Left forelimb (tissue), 1 donor: Measurements from ENCODE around the gene SLITRK4.

Experiments
- DNase-seq: peaks from one replicate; pipeline ENCODE4 v3.0.0-alpha.2; 2018; ENCODE audit warnings: low spot score

The SLITRK4 gene, protein sequence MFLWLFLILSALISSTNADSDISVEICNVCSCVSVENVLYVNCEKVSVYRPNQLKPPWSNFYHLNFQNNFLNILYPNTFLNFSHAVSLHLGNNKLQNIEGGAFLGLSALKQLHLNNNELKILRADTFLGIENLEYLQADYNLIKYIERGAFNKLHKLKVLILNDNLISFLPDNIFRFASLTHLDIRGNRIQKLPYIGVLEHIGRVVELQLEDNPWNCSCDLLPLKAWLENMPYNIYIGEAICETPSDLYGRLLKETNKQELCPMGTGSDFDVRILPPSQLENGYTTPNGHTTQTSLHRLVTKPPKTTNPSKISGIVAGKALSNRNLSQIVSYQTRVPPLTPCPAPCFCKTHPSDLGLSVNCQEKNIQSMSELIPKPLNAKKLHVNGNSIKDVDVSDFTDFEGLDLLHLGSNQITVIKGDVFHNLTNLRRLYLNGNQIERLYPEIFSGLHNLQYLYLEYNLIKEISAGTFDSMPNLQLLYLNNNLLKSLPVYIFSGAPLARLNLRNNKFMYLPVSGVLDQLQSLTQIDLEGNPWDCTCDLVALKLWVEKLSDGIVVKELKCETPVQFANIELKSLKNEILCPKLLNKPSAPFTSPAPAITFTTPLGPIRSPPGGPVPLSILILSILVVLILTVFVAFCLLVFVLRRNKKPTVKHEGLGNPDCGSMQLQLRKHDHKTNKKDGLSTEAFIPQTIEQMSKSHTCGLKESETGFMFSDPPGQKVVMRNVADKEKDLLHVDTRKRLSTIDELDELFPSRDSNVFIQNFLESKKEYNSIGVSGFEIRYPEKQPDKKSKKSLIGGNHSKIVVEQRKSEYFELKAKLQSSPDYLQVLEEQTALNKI

GRCh38 chrX:143635915-143636314 lies at the start of gene SLITRK4:
TSS of gene SLITRK4 (minus strand) at chrX:143636101. CDS start at chrX:143631108, 4,993 bp downstream.
- no peak for DNase-seq

DNA sequence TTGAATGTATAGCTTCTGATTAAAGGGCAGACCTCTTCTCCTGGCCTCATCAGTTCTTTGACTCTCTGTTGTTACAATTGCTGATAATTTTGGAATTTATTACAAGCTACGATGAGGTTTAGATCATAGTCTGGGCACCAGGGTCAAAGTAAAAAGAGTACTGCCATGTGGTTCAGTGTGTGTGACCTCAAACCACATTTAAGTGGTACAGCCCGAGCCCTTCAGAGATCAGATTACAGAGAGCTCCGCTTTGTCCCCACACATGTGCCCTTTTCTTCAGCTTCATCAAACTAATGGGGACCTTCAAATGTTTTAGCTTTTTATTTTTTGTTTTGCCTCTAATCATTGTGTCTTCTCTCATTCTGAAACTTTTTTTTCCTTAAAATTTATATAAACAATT lies 47.6 kb upstream of the SLITRK4 start:
- DNase-seq = no peak

DNA sequence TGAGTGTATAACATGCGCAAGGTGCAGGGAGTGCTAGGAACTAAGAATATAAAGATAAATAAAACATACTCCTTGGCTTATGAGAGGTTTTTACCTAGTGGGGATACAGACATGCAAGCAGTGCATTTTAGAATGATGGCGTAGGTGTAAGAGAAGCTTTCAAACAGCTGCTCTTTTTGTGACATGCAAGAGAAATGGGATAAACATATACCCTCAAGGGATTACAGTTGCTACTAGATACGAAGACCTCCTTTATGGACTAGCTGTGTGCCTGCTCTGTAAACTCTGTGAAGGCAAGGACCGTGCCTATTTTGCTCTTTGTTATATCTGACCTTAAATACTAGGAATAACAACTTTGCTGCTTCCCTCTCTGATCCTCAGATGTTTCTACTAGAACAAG lies 39.0 kb upstream of the SLITRK4 start:
- no peak for DNase-seq

DNA sequence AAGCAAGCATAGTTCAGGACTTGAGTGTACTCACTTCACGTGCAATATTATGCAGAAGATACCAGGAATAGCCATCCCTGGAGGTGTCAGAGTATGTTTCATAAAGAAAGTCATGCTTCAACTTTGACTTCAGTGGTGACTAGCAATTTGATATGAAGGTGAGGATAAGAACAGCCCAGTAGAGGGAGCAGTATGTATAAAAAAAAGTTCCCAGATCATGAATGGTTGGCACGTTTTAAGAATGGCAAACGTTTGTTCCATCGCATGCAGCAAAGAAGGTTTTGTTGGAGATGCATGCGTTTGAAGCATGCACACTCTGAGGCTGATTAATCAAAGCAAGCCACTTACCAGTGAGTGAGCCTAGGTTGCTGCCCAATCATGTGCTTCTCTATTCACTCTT lies 33.5 kb upstream of the SLITRK4 start:
- no peak for DNase-seq

GRCh38 chrX:143664302-143664701 lies 28.4 kb upstream of the SLITRK4 start:
- no peak for DNase-seq

DNA sequence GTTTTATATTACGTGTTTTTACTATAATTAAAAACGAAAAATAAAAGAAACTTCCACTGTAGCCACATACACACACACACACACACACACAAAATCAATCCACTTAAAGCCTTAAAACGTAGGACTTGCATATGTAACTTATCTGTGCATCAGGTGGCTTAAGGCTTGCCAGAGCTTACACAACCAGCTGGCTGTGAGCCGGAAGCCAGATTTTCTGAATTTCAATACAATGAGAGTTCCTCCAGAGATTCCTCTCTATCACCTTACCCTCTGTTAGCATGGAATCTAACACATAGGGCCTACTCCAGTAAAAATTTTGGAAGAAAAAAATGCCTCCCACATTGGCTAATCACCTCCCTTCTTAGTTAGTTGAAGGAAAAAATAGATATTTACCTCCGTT lies 27.9 kb upstream of the SLITRK4 start:
- no peak for DNase-seq

- DNase-seq = no peak
Observed at GRCh38 chrX:143661286-143661685, 25.4 kb upstream of the SLITRK4 start.

- no peak for DNase-seq
Observed at GRCh38 chrX:143648705-143649104, 12.8 kb upstream of the SLITRK4 start.

DNA sequence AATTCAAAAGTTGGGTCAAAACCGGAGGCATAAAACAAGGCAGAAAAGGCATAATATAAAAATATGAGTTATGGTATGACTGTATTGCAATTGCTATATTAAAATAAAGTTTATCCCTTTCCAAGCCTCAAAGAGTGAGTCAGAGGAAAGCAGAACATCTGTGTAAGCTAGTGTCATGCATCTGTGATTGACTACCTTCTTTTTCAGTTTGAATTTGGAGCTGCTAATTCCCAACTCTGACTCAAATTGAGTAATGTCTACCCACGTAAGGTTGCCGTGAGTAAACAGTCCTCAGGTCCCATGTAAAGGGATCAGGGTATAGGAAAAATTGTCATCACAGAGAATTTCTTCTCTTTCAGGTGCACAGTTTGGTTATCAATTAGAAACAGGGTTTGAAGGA lies 6.5 kb upstream of the SLITRK4 start:
- no peak for DNase-seq

DNA sequence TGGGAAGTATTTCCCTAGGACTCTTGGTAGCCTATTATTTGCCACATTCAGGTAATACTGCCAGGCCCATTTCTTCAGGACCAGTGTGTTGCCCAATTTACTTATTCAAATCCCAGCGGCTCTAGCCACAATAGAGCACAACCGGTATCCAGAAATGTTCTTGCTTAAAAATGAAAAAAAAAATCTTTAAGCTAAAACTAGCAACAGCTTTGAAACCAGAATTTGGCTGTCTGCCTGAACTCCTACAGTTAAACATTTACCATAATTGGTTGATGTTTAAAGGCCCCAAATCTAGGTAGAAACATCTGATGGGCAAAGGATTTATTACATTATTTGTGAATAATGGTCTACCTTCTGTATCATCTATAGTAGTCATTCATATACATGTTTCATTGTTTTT lies 930 bp upstream of the SLITRK4 start:
- no peak for DNase-seq

DNA sequence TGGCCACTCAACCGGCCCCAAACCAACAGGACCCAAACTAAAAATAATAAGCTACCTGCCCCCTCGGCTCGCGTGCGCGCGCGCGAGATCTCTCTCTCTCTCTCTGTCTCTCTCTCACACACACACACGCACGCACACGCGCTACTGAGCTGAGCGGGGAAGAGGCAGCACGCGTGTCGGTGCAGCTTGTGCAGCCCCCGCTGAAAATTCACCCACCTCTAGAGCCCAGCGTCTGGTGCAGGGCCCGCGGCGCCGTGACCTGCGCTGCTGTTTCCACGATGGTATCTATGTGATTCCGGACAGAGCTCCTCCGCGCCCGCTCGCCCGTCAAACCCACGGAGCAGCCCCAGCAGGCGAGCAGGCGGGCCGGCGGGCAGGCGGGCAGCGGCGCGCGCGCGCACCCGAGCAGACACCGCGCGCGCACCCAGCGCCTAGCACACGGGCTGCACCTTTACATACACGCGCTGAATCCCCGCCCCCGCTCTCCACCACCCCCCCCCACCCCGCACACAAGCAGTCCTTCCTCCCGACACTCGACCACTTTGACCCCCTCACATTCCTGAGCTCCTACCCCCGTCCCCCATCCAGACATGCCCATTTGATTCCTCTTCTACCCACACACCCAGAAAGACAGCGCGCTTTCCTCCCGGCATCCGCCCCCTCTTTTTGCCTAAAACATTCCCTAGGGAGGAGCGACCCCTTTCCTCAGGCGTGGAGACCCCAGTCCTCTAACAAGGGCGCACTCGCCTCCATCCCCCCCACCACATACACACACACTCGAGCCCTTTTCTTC lies 1.0 kb downstream of the SLITRK4 start:
- DNase-seq = peak; percentile 66

- DNase-seq = no peak
Observed at GRCh38 chrX:143634309-143634662, 1.6 kb downstream of the SLITRK4 start.

DNA sequence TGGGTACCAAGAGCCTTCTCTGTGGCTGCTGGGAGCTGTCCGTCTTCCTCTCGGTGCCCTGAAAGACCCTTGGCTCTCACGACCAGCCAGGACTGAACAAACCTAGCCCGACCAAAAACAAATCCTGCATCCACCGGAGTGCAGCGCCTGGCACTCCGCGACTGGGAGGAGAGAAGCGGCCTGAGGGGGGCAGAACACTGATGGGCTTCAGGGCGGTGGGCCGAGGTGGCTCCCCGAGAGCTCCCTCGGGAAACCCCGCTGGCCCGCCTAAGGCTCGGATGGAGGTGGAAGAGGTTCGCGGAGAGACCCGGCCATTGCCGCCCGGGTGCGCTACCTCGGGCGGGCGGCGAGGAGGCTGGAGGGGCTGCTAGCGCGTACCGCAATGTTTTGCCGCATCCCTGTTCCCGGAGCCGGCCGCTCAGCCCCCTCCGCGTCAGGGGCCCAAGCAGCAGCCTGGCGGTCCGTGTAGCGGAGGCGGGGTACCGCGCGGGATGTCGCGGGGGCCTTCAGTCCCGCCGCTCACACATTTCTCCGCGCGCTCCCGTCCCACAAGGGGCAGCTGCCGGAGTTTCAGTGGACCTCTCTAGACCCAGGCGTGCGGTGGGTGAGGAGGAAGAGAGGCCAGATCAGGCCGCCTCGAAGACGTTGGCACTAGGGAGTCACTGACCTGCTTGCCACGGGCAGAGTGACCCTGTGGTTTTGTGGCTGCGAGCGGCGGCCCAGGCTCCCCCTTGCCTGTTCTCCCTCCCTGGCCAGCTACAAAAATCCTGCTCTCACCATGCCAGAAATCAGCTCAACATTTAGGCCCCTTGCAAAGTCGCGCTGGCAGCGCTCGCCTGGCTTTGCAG lies 2.2 kb downstream of the SLITRK4 start:
- DNase-seq = peak; percentile 66

DNA sequence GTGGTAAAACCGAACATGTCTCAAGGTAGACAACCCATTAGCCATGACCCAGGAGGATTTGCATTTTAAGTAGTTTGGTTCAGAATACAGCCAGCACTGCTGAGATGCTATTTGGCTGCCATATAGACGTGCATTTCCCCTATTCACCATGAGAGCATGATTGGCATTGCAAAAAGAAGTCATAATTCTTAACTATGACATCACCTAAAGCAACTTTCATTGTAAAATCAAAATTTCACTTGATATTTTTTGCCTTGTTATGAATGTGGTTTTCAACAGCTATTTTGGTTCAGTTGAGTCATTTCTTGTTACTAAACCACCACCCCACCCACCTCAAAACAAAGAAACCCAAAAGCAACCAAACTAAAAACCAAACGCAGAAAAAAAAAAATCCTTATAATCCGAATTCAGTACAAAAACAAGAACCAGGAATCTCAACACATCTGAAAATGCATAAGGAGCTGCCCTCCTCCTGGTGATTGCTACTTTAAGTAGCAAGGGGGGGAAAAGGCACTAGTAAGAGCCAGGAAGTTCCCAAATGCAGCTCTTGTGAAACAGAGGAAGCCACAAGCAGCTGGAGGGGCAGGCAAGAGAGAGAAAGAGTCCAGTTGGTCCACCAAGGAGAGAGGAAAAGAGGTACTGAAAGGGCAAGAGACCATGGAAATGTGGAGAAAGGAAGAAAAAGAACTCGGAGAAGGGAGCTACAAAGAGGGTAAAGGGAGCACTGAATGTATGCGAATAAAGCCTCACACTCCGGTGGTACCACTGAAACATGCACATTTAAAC lies 3.1 kb downstream of the SLITRK4 start:
- no peak for DNase-seq

DNA sequence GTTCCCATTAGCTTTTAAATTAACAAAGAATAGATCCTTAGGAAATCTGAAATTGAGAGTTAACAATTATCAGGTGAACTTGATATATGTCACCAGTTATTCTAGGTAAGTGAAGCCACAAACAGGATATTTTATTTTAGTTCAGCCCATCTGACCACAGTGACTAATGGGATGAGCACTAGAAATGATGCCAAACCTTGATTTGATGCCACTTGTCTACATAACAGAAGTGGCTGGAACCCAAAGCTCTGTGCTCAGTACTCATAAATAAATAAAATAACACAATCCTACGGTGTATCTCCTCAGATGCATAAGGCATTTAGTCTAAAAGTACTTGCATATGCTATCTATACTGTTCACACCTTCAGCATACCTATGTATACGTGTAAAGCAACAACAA lies 12.2 kb downstream of the SLITRK4 start:
- no peak for DNase-seq

- DNase-seq = no peak
Observed at GRCh38 chrX:143621276-143621675, 14.6 kb downstream of the SLITRK4 start.

DNA sequence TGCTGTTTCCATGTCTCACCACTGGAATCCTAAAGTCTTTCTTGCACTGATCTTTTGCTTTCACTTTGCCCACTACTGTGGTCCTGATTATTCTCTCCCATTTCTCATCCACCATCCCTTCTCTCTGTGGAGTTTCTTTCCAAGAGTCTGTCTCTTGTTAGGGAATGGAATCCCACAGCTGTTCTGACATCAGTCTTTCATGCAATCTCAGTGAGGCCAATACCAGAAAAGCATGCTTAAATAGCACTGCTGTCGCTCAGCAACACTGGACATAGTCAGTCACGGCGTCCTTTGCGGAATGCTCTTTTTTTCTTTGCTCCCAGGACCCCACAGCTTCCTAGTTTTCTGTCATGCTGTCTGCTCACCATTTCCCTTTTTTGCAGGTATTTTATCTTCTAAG lies 20.1 kb downstream of the SLITRK4 start:
- no peak for DNase-seq

- no peak for DNase-seq
Observed at GRCh38 chrX:143601809-143602208, 34.1 kb downstream of the SLITRK4 start.

- no peak for DNase-seq
Observed at GRCh38 chrX:143581240-143581639, 54.7 kb downstream of the SLITRK4 start.

GRCh38 chrX:143580266-143580665 lies 55.6 kb downstream of the SLITRK4 start:
- no peak for DNase-seq
